ENCODE results near the gene FARP1.
"Not testable (repeated sequence)": the region's sequence is repeated elsewhere in the genome, so short reads cannot be mapped to it uniquely, and the experiment has no call there.

FARP1 gene

DNA sequence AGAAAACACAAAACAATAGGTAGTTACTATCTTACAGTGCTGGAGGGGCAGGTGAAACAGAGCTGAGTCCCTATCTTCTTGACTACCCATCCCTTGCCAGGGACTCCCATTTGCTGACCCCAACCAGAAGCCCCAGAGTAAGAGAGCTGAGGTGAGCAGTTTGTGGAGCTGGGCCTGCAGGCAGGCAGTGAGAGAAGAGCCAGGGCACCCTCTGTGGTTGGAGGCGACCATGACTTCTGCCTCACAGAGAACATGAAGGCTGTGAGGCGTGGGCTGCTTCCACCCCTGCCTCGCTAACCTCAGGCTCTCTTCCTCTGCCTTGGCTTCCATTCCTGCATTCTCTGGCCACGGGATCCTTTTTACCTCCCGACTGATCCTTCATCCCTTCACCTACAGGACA lies 81.7 kb downstream of the FARP1 start:
- no peak for DNase-seq (ENCODE audit: low read depth in 4 of 4, low spot score in 1 of 4)

DNA sequence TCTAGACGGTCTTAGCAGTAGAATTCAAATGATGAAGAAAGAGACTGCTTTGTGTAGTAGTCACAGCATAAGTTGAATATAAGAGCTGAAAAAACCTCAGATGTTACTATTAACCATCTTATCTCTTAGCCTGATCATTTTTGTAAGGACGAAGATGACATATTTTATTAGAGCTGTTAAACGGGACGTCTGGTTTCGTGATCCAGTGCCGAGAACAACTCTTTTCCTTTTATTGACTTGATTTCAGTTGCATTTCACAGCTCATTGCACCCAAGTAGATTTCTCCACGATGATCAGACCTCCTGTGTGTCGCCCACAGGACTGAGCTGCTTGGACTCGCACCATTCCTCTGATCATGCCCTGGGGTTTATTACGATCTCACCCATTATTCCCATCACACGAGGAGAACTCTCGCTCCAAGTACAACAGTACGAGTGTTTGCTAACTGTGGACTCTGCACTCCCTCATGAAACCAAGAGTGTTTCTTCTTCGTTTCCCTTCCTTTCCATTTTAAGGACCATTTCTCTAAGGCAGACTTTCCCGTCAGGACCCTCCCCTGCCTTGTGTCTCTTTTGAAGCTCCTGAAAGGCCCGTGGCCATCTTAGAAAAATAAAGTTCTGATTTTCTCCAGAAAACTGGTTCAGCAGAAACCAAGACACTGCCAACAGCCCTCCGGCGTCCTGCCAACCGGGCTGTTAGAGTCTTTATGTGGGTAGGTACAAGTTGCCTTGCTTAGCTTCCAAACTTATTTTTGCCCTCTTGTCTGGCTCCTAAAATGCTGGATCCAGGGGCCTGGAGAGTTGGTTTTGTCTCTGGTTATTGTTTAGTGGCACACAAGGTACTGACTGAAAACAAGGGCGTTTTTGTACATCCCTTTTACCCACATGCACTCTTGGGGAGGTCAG lies 82.4 kb downstream of the FARP1 start:
- DNase-seq (ENCODE audit: low read depth in 4 of 4, low spot score in 1 of 4), result no peak

DNA sequence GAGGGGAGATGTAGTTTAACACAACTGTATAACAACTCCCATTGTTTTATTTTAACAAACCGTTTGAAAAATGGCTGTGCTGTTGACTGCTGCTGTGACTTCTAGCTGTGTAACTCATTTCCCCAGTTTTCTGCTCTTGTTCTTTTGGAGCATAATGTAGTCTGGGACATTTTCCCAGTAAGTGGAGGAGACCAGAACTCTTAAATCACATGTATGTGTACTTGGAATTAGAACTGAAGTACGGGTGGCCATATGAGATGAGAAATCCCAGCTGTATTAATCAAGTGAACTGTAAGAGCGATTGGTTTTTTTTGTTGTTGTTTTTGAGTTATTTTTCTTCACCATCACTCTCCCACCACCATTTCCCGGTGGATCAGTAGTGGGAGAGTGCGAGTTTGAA lies 83.6 kb downstream of the FARP1 start:
- DNase-seq (ENCODE audit: low read depth in 4 of 4, low spot score in 1 of 4), result no peak

- no peak for DNase-seq (ENCODE audit: low read depth in 4 of 4, low spot score in 1 of 4)
These were observed 85.9 kb downstream of the FARP1 start for GRCh38 chr13:98228661-98229341.

- DNase-seq (ENCODE audit: low read depth in 4 of 4, low spot score in 1 of 4), result not testable (repeated sequence)
These were observed 87.9 kb downstream of the FARP1 start for GRCh38 chr13:98230762-98231161.

- no peak for DNase-seq (ENCODE audit: low read depth in 4 of 4, low spot score in 1 of 4)
These were observed 89.6 kb downstream of the FARP1 start for GRCh38 chr13:98232456-98232855.

DNA sequence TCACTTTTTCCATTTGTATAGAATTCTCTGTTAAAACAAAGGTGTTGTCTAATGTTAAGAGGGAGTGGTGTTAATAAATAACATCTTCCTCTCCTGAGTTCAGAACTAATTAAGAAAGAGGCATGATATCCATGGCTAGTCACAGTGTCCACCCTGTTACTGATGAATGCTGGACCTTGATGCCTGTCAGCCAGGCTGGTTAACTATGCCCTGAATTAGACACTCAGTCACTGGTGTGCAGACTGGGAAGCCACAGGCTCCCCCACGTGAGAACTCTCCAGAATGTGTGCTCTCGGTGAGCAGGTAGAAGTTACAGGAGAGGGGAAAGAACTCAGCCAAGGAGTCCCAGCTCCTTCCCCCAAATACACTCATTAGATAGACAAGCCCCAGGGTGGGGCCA lies 90.2 kb downstream of the FARP1 start:
- no peak for DNase-seq (ENCODE audit: low read depth in 4 of 4, low spot score in 1 of 4)

DNA sequence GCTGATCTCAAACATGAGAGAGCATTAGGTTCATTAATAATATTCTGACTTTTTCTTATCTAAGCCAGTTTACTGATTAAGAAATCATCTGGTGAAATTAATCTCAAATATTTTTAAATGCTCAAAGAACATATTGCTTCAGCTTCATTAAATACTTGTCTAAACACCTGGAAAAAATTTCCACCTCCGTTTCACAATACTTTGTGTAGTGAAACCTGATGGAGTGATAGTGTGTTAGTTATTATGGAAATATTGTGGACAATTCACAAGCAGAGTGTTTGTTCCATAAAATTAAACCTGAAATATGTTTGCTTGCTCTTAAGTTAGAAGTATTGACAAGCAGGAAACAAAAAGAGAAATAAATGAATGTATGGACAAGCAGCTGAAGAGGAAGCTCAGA lies 91.5 kb downstream of the FARP1 start:
- no peak for DNase-seq (ENCODE audit: low read depth in 4 of 4, low spot score in 1 of 4)

- DNase-seq (ENCODE audit: low read depth in 4 of 4, low spot score in 1 of 4), result no peak
These were observed 93.3 kb downstream of the FARP1 start for GRCh38 chr13:98236197-98236596.

DNA sequence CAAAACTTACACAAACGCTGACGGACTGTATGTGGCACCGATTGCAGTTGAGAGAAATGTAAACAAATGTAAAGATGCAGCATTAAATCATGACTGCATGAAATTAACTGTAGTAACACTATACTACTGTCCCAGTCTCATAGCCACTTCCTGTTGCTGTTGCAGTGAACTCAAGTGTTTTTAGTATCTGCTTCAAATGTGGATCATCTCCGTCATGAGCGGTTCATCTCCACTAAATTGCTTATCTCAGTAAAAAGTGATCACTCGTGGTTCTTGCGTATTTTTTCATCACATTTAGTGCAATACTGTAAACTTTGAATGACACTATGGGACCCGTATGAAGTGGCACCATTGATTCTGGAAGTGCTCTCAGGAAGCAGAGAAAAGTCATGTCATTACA lies 94.4 kb downstream of the FARP1 start:
- DNase-seq (ENCODE audit: low read depth in 4 of 4, low spot score in 1 of 4), result no peak

DNA sequence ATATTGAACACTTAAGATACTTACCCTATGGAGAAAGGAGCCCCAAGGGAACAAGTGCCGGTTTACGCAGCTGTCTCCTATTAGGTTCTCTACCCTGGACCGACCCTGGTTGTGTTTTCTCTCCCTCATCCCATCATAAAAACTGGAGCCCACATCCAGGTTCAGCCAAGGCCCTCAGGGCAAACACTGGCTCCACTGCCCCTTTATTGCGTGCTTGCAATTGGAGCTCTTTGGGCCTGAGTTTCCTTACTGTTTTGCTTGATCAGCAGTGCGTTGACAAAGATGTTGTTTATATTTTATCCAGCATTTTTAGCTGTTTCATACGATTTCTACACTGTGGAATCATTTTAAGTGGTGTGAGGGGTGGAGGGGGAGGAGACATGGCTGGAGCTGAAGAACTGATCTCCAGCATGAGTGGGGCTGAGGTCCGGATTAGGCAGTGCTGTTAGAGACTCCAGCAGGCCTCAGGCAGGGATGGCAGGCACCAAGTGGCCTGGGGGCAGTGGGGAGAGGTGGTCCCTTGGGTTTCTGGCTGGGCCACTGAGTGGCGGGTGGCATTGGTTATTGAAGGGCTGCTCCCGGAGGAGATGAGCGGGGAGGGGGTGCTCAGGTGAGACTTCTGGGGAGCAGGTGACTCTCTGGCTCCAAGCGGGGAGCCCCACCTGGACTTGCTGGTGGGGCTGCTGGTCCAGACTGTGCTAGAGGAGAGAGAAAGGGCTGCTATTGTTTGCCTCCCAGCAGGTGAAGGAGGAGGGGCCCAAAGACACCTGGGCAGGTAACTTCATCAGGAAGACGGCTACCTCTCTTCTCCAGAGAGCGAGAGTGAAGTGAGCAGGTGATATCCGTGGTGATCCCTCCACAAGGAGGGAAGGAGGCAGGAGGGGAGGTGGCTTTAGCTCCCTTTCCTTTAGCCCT lies 96.5 kb downstream of the FARP1 start:
- no peak for DNase-seq (ENCODE audit: low read depth in 4 of 4, low spot score in 1 of 4)

DNA sequence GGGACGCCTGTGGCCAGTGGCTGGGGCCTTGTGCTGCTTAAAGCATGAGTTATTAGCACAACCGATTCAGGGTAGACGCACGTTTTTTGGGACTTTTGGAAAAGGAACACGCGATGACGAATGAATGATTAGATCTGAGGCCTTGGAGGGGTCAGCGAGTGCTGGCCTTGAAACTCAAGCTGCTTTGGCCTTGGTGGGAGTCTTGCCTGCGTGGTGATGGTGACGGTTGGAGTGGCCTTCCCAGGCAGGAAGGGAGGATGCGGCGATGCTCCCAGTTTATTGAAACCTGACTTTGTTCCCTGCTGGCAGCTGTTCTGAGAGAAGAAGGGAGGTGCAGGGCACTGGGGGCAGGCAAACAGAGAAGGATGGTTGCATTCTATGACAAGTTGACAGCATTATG lies 97.2 kb downstream of the FARP1 start:
- no peak for DNase-seq (ENCODE audit: low read depth in 4 of 4, low spot score in 1 of 4)

- DNase-seq (ENCODE audit: low read depth in 4 of 4, low spot score in 1 of 4), result no peak
These were observed 98.1 kb downstream of the FARP1 start for GRCh38 chr13:98240974-98241373.

GRCh38 chr13:98241976-98242375 lies 99.1 kb downstream of the FARP1 start:
- DNase-seq (ENCODE audit: low read depth in 4 of 4, low spot score in 1 of 4), result no peak

GRCh38 chr13:98242403-98242802 lies 99.5 kb downstream of the FARP1 start:
- no peak for DNase-seq (ENCODE audit: low read depth in 4 of 4, low spot score in 1 of 4)

GRCh38 chr13:98243929-98244272 lies 101.0 kb downstream of the FARP1 start:
- DNase-seq (ENCODE audit: low read depth in 4 of 4, low spot score in 1 of 4), result no peak

DNA sequence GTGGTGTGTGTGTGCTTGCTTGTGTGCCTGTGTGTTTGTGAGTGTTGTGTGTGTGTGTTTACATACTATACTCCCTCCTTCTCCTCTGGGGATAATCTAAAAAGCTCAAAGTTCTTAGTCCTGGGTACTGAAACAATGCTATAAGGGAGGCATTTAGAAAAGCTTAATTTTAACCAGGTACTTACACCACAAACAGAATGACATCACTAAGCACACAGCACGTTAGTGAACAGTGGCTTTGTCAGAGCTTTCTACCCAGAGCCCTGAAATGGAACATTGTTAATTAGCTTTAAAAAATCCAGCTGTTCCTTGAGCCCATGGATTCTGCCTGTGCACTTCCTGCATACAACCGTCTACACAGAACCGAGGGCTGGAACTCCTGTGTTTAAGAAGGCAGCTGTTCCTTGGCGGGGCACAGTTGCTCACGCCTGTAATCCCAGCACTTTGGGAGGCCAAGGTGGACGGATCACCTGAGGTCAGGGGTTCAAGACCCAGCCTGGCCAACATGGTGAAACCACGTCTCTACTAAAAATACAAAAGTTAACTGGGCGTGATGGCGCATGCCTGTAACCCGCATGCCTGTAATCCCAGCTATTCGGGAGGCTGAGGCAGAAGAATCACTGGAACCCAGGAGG lies 103.8 kb downstream of the FARP1 start:
- DNase-seq (ENCODE audit: low read depth in 4 of 4, low spot score in 1 of 4), result no peak

DNA sequence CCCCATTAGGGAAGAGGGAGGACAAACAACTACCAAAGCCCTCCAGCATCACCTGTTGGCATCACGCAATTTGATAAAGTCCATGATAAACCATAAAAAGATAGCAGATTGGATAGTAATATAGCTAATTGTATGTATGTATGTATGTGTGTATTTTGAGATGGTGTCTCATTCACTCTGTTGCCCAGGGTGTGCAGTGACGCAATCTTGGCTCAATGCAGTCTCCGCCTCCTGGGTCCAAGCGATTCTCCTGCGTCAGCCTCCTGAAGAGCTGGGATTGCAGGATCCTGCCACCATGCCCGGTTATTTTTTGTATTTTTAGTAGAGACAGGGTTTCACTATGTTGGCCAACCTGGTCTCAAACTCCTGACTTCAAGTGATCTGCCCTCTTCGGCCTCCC lies 108.8 kb downstream of the FARP1 start:
- no peak for DNase-seq (ENCODE audit: low read depth in 4 of 4, low spot score in 1 of 4)

- no peak for DNase-seq (ENCODE audit: low read depth in 4 of 4, low spot score in 1 of 4)
These were observed 110.1 kb downstream of the FARP1 start for GRCh38 chr13:98252931-98253470.

DNA sequence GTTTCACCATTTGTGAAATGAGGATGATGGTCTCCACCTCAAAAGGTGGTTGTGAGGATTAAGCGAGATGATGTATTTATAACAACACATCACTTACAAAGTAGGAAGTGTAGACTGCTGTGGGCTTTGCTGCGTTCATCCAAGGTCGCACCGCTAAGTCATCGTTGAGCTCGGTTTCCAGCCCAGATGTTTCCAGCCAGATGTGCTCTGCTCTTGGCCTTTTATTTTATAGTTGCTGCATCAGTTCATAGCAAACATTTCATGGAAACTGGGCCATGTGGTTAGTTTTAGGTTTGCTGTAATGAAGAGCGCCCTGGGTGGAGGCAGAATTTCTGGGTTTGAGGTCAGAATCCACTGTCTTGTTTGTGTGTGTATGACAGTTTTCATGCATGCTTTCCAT lies 110.6 kb downstream of the FARP1 start:
- DNase-seq (ENCODE audit: low read depth in 4 of 4, low spot score in 1 of 4), result no peak

GRCh38 chr13:98254513-98254912 lies 111.6 kb downstream of the FARP1 start:
- DNase-seq (ENCODE audit: low read depth in 4 of 4, low spot score in 1 of 4), result no peak
